GM21515 (cell line): ENCODE data around the gene PPDPF.
"Not testable (repeated sequence)": the region's sequence is repeated elsewhere in the genome, so short reads cannot be mapped to it uniquely, and the experiment has no call there.

Experiments
- ATAC-seq: cut with Tn5 transposase; IDR thresholded peaks from one replicate; pipeline ENCODE4 v1.9.1; 2021; ENCODE audit not compliant: unreplicated experiment

The PPDPF gene

DNA sequence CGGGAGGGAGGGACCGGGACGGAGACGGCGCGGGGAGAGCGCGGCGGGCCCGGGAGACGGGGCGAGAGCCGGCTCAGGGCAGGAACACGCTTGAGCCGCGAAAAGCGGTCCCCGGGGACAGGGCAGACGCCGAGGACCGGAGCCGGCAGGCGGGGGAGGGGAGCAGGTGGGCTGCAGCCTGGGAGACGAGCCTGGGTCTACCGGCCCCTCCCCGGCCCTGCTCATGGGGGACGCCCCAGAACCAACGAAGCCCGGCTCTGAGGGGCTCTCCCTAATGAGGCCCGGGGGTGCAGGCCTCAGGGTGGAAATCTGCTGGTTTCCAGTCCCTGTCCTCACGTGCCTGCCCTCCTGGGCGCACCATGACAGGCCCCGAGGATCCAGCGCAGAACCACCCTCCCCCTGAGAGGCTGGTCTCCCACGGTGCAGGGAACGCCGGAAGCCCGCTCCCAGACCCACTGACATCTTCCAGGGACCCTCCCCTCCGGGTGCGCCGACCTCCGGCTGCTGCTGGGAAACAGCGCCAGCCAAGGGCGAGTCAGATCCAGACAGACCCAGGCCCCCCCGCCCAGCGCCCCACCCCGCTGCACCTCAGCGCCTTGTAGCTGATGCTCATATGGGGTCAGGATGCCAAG lies 21.1 kb upstream of the PPDPF start:
- no peak for ATAC-seq

DNA sequence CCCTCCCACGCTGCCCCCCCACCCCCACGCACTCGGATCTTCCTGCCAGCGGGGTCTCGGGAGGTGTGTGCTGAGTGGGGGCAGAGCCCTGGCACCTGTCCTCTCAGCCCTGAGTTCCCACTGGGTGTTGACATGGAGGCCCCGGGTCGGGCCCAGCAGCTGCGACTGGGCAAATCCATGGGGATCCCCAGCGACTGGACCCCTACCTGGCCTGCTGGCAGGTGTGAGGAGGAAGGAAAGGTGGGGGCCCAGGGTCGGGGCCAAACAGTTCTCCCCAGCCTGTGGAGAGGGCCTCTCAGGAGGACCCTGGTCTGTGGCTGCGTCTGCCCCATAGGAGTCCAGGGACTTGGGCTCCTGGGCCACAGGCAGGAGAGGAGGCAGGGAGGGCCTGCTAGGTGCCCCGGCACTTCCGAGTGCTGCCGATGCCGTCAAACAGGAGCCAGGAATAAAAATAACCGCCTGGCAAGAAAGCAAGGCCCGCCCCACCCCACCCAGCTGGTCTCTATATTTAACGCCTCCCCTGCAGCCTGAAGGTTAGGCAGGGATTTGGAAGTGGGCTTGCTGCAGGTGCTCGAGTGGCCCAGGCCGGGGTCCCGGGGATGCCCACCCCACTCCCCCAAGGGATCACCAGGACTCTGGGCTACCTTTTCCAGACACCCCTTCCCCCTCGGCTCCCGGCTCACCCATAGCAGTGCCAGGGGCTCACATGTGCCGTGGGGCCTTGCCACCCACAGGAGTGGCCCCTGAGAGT lies 20.2 kb upstream of the PPDPF start:
- no peak for ATAC-seq

DNA sequence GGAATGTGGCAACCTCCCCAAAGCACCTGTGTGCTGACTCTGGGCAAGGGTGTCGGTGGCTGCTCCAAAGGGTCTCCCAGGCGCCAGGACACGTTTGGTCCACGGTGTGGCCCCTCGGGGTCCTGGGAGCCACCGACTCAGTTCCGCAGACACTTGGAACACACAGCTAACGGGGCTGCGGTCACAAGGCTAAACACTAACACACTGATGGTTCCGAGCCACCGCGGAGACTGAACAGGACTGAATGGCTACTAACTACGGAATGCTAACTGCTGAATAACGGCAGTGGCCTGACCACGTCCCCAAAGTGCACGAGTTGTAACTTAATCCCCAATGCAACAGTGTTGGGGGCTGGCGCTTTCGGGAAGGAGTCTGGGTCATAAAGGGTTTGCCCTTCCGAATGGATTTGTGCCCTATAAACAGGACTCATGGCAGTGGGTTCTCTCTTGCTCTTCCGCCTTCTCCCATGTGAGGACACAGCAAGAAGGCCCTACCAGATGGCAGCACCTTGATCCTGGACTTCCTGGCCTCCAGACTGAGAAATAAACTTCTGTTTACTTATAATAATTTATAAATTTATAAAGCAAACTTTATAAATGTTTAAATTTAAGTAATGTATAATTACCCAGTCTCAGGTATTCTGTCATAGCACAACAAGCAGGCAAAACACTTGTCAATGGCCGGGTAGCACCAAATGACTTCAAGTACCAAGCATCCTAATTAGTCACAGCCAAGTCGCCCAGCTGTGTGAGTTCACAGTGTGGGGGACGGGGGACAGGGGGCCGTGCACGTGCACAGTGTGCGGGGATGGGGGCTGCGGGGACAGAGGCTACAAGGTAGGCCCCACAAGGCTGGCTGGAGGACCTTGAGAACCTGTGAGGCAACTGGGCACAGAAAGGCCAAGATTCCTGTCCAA lies 19.4 kb upstream of the PPDPF start:
- no peak for ATAC-seq

DNA sequence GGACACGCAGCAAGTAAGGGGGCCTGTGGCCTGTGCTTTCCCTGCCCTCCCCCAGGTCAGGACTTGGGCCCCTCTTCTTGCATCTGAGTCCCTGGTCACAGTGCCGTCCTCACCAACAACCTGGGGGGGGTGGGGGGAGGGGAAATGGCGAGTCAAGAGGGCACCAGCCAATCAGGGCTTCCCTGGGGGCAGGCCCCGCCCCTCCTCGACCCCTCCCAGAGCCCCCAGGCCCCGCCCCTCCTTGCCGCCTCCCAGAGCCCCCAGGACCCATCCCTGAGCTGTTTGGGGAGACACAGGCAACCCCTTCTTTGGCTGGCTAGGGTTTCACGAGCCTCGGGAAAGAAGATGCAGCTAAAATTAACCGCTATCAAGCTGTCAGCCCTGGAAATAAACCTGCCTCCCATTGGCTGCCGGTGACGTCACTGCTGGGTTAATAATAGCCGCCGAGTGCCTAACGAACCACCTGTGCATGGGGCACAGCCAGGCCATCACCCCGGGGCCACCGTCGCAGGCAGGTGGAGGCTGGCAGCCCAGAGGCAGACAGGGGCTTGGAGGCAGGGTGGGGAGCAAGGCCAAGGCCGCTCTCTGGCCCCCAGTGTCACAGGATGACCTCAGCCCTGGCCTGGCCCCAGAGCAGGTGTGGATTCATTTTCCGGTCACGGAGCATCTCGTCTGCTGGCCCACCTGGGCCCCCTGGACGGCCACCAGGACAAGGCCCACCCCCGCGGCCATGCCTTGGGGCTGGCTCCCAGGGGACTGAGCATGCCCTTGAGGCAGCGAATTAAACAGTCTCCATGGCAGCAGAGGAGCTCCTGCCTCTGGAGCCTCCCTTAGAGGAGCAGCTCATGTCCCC lies 18.5 kb upstream of the PPDPF start:
- ATAC-seq: no peak

DNA sequence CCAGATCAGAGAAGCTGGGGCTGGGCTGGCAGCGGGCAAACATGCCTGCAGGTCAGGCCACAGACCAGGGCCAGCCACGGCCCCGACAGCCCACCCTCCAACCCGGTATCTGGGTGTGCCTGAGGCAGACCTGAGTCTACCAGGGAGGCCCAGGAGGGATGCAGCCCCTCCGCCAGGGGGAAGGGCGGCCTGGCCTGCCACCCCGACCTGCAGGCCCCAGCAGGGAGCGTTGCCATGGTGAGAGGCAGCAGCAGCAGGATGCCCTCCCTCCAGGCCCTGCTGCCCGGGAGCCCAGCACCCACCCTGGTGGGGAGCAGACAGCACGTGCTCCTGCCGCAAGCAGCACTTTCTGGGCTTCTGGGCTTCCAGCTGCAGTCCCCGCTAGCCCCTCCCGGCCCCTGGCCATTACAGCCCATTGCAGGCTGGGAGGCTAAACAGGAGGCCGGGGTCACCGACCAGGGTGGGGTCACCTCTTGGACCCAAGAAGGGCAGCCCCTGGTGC lies 17.8 kb upstream of the PPDPF start:
- no peak for ATAC-seq

DNA sequence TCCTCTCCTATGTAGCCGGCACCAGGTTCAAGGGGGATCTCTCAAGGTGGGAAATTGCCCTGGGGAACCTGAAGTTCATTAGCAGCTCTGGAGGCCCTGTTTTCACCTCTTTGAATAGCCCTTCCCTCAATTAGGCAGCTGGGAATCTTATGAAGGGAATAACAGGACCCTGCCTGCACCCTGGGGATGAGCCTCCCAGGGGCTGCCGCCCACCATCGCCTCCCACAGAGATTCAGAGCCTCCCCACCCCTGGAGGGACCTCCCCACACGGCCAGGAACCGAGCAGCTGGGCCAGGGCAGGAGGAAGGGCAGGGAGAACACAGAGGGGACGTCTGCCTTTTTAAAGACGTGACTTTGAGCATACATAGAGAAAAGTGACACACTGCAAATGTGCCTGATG lies 17.0 kb upstream of the PPDPF start:
- no peak for ATAC-seq

DNA sequence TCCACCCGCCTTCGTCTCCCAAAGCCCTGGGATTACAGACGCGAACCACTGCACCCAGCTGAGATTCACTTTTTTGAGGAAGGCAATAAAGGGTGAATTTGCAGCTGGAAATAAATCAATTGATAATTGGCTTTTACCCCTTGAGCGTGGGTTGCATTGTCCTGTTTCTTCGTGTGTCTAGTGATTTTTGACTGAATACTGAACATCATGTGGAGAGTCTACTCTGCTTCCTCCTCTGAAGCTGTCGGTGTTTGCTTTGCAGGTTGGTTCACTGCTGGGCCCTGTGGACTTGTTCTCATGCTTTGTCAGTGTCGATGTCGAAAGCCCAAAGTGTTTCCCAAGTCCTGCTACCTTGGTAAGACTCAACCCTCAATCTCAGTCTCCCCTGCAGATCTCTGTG lies 15.9 kb upstream of the PPDPF start:
- no peak for ATAC-seq

DNA sequence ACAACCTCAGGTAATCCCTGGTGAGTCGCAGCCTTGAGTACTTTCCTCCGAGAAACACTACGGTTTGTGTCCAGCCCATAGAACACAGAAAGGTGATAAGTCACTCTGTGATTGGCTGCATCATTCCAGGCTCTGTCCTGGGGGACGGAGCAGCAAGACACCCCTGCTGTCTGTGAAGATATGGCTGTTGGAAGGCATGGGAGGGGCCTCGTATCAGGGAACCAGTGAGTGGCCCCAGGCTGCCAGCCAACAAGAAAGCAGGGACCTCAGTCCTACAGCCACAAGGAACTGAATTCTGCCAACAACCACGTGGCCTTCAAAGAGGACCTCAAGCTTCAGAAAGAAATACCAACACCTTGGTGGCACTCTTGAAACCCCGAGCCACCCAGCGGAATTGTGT lies 15.3 kb upstream of the PPDPF start:
- ATAC-seq: no peak

DNA sequence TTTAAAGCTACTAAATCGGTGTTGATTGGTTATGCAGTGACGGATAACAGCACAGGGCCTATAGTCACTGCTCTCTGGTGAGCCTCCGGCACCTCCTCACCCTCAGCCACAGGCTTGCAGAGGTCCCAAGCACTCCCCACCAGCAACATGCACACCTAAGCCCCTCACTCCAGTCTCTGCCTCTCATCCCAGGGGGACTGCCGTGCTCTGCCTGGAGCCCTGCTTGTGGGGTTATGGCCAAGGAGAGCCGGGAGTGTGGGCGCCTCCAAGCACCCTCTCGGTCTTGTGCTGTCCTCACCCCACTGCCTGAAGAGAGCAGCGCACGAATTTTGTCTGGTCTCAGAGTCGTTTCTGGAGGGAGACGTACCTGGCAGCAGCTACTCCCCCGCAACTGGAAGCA lies 14.8 kb upstream of the PPDPF start:
- no peak for ATAC-seq

DNA sequence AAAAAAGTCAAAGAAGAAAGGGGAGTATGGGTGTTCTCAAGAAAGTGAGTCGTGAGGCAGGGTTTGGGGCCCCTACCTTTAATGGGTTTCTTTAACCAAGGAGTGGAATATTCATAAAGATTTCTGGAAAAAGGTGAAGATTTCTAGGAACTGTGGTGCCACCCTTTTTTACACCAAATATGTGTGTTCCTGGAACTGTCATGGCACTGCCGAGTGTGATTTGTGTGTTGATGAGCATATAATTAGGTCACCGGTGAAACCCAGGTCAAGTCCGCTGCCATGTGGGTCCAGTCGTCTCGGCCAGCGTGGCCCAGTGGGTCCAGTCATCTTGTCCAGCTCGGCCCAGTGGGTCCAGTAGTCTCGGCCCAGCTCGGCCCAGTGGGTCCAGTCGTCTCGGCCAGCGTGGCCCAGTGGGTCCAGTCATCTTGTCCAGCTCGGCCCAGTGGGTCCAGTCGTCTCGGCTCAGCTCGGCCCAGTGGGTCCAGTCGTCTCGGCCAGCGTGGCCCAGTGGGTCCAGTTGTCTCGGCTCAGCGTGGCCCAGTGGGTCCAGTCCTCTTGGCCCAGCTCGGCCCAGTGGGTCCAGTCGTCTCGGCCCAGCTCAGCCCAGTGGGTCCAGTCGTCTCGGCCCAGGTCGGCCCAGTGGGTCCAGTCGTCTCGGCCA lies 13.4 kb upstream of the PPDPF start:
- ATAC-seq: no peak

DNA sequence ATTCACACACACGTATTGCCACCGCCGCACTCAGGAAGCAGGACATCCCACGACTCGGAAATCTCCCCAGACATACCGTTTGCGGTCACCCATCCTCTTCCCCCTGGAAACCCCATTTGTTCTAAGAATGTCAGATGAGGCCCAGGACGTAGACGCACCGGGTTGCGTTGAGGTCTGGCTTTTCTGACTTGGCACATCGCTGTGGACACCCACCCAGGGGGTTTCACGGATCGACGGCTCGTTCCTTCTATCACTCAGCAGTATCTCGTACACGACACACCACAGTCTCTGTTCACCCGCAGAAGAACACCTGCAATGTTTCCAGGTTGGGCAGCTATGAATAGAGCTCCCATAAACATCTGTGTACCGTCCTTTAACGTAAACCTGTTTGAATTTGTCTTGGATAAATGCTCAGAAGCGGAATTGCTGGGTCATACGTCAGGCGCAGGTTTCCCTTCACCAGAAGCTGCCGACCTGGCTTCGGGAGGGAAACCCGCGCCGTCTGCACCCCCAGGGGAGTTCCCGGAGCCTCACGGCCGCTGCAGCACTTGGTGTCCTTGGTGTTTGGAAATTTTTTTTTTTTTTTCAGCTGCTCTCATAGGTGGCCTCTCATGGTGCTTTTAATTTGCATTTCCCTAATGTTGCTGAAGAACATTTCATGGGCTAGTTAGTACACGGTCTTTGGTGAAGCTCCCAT lies 12.3 kb upstream of the PPDPF start:
- no peak for ATAC-seq

DNA sequence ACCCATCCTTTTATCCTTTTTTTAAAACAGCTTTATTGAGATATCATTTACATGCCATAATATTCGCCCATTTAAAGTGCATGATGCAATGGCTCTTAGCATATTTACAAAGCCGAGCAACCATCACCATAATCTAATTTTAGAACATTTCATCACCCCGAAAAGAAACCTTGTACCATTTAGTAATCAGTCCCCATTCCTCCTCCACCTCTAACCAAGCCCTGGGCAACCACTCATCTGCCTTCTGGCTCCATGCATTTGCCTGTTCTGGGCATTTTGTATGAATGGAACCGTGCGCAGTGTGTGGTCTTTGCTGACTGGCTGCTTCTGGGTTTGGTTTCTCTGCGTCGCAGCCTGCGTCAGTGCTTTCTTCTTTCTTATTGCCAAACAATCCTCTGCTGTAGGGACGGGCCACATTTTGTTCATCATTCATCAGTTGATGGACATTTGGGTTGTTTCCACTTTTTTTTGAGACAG lies 11.4 kb upstream of the PPDPF start:
- ATAC-seq: no peak

DNA sequence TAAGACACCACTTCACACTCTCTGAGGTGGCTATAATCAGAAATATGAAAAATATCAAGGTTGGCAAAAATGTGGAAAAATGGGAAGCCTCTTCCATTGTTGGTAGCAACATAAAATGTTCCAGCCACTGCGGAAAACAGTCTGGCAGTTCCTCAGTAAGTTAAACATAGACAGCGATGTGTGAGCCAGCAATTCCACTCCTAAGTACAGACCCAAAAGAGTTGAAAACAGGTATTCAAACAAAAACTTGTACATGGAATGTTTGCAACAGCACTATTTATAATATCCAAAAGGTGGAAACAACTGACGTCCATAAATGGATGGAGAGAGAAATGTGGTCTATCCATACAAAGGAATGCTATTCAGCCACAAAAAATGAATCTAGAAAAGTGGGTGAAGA lies 7.4 kb upstream of the PPDPF start:
- ATAC-seq: no peak

DNA sequence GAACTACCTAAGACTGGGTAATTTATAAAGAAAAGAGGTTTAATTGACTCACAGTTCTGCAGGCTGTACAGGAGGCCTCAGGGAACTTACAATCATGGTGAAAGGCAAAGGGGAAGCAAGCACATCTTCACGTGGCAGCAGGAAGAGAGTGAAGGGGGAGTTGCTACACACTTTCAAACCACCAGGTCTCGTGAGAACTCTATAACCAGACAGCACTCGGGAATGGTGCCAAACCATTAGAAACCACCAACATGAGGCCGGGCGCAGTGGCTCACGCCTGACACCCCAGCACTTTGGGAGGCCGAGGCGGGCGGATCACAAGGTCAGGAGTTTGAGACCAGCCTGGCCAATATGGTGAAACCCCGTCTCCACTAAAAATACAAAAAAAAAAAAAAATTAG lies 6.0 kb upstream of the PPDPF start:
- ATAC-seq: not testable (repeated sequence)

DNA sequence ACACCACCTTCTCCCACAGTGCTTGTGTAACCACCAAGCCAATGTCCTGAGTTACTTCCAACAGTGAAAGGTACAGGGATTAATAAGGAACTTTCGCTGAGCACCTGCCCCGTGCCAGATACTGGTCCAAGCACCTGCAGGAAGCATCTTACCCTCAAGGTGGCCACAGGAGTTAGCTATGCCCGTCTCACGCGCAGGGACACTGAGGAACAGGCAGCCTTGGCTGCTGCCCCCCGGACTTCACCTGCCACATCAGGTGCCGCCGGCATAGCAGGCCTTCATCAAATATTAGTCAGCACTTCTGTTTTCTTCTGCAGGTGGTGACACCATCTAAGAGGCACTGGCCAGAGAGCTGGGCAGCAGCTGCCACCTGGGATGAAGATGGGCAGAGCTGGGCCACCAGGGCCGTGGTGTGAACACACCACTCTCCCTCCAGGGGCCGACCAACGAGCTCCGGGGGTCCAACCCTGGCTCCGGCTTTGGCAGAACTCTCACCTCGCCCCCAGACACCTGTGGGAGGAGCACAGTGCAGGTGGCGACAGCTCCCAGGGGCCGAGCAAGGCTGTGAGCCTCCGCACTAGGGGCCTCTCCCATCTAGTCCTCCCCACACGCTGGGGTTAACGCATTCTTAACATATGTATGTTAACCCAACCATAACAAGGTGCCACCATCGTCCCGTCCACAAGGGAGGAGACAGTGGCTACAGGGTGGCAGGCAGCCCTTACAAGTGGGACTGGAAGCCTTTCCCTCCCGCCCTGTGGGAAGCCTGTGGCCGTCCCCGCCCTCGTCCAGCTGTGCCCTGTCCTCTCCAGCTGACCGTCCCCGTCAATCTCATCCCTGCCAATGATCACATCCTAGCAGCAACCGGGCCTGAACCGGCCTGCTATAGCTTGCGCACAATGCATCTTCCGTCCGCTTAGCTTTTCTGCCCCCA lies 2.9 kb upstream of the PPDPF start:
- ATAC-seq: no peak

DNA sequence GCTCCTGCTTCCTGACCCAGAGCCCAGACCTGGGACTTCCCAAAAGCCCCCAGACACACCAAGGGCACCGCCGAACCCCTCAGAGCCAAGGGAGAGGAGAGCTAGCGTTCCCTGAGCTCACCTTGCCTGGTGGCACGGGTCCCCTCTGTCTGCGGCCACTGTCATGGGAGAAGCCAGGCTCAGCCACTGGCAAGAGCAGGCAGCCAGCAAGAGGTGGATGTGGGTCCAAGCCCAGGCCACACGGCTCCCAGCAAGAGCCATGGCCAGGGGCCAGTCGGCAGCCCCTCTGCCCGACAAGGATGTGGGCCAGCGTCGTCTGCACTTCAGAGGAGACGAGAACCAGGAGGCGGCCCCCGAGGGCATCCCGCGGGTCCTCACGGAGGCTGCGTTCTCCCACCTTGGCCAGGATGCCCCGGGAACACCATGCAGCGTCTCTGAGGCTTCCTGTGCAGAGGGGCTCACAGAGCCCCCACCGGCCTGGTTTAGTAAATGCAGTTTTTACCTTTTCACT lies 2.2 kb upstream of the PPDPF start:
- ATAC-seq: no peak

DNA sequence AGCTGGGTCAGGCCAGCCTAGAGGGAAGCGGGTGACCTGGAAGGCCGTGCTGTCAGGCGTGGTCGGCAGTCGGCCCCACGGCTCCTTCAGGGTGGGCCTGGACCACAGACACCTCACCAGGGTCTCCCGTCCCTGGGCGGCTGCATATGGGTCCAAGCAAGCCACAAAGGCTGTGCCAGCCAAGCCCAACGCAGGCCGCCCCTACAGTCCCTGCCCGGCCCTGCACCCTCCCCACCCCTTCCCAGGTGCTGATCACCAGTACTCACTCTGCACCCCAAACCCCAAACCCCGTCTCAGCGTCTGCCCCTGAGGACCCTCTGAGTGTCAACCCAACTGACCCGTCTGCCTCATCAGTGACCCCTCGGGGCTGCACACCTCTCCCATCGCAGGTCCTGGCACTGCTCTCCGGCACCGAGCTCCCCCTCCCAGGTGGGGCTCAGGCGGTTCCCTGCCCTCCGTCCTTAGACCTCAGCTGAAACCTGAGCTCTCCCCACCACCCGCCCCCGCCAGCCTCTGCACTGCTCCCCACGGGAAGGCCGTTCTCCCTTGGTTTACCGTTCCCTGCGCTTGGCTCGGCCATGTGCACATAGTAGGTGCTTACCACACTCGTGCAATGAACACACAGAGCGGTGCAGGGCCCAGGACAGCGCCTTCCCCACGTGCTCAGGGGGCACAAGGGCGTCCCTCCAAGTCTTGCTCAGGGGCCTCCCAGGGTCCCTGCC lies 1.5 kb upstream of the PPDPF start:
- no peak for ATAC-seq
